Rectal smooth muscle tissue (tissue), 1 donor: ENCODE results near the gene MYL1.

Experiments used
- H3K27ac ChIP-seq: one replicate; pipeline ENCODE4 v1.7.0; 2013; ENCODE audit warnings: low read depth, low read length, inconsistent platforms
- H3K27me3 ChIP-seq: one replicate; pipeline ENCODE4 v1.7.0; 2013; ENCODE audit warnings: low read length; ENCODE audit not compliant: control insufficient read depth, insufficient read depth
- H3K36me3 ChIP-seq: one replicate; pipeline ENCODE4 v1.7.0; 2013; ENCODE audit warnings: low read length; ENCODE audit not compliant: control insufficient read depth, insufficient read depth
- H3K4me1 ChIP-seq: one replicate; pipeline ENCODE4 v1.7.0; 2013; ENCODE audit warnings: low read length; ENCODE audit not compliant: control insufficient read depth, insufficient read depth
- H3K4me3 ChIP-seq: one replicate; pipeline ENCODE4 v1.7.0; 2013; ENCODE audit warnings: low read length
- H3K9ac ChIP-seq: one replicate; pipeline ENCODE4 v1.7.0; 2013; ENCODE audit warnings: low read length

MYL1 gene

GRCh38 chr2:210315015-210315788, at the start of gene MYL1:
Gene MYL1, minus strand, starts transcription at chr2:210315174. Its CDS starts 132 bp downstream, at chr2:210315042.
- H3K4me1 ChIP-seq: no peaks in the 10 kb centered on the region
- H3K36me3 ChIP-seq: no peaks in the 10 kb centered on the region
- no peak within 1 kb of the TSS for H3K4me3 ChIP-seq
- no peak within 1 kb of the TSS for H3K9ac ChIP-seq
- no peak within 1 kb of the TSS for H3K27ac ChIP-seq
- no peaks in the 10 kb centered on the region for H3K27me3 ChIP-seq

DNA sequence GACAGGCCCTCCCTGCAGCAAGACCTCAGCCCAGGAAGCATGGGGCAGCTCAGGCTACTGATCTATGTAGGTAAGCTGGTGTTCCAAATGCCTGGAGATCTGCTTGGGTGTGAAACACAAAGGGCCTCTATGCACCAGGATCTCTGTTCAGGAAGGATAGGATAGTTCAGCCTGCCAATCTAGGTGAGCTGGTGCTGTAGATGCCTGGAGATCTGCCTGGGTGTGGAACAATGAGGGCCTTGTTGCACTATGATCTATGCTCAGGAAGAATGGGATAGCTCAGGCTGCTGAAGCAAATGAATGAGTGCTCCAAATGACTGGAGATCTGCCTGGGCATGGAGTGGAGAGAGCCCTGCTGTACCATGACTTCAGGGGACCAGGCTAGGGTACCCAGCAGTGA, 48.9 kb upstream of the MYL1 start:
- no peak overlapping the region for H3K4me3 ChIP-seq
- no peaks in the 10 kb centered on the region for H3K27me3 ChIP-seq
- no peak overlapping the region for H3K9ac ChIP-seq
- no peaks in the 10 kb centered on the region for H3K36me3 ChIP-seq
- H3K4me1 ChIP-seq: no peaks in the 10 kb centered on the region
- no peak overlapping the region for H3K27ac ChIP-seq

DNA sequence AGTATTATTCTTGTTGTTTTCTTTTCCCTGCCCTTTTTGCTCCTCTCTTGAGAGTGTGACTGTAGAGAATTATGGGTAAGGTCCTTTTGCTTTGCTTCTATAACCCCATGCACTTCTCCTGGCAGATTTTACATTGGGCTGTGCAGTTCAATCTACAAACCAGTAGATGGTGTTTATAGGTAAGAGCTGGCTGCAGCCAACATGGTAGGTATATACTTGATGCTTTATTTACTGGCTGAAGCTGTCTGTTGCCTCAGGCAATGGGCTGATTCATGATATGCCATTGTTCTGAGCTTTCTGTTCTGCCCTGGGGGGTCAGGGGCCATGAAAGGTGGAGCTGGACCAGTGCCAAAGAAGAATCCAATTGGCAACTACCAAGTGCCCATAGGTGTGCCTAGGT, 48.3 kb upstream of the MYL1 start:
- Histone ChIP-seq H3K27me3 (no peaks in the 10 kb centered on the region), H3K27ac (no peak overlapping the region), H3K9ac (no peak overlapping the region), H3K4me3 (no peak overlapping the region), H3K36me3 (no peaks in the 10 kb centered on the region), H3K4me1 (no peaks in the 10 kb centered on the region)

DNA sequence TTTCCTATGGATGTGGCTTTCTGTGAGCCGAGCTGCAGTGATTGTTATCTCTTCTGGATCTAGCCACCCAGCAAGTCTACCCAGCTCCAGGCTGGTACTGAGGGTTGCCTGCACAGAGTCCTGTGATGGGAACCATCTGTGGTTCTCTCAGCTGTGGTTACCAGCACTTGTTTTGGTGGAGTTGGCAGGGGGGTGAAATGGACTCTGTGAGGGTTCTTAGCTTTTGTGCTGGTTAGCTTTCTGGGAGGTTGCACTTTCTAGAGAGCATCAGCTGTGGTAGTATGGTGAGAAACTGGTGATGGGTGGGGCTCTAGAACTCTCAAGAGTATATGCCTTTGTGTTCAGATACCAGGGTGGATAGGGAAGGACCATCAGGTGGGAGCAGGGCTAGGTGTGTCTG, 45.4 kb upstream of the MYL1 start:
- Histone ChIP-seq H3K4me3 (no peak overlapping the region), H3K27me3 (no peaks in the 10 kb centered on the region), H3K9ac (no peak overlapping the region), H3K4me1 (no peaks in the 10 kb centered on the region), H3K27ac (no peak overlapping the region), H3K36me3 (no peaks in the 10 kb centered on the region)

- no peak overlapping the region for H3K9ac ChIP-seq
- H3K27me3 ChIP-seq: no peaks in the 10 kb centered on the region
- no peak overlapping the region for H3K27ac ChIP-seq
- no peak overlapping the region for H3K4me3 ChIP-seq
- no peaks in the 10 kb centered on the region for H3K4me1 ChIP-seq
- H3K36me3 ChIP-seq: no peaks in the 10 kb centered on the region
These were observed 42.0 kb upstream of the MYL1 start for GRCh38 chr2:210356944-210357343.

GRCh38 chr2:210337159-210337558, 22.2 kb upstream of the MYL1 start:
- Histone ChIP-seq H3K4me3 (no peak overlapping the region), H3K36me3 (no peaks in the 10 kb centered on the region), H3K9ac (no peak overlapping the region), H3K27me3 (no peaks in the 10 kb centered on the region), H3K27ac (no peak overlapping the region), H3K4me1 (no peaks in the 10 kb centered on the region)

- H3K9ac ChIP-seq: no peak overlapping the region
- H3K27me3 ChIP-seq: no peaks in the 10 kb centered on the region
- H3K4me1 ChIP-seq: no peaks in the 10 kb centered on the region
- no peak overlapping the region for H3K27ac ChIP-seq
- no peaks in the 10 kb centered on the region for H3K36me3 ChIP-seq
- no peak overlapping the region for H3K4me3 ChIP-seq
These were observed 9.9 kb upstream of the MYL1 start for GRCh38 chr2:210324906-210325305.

DNA sequence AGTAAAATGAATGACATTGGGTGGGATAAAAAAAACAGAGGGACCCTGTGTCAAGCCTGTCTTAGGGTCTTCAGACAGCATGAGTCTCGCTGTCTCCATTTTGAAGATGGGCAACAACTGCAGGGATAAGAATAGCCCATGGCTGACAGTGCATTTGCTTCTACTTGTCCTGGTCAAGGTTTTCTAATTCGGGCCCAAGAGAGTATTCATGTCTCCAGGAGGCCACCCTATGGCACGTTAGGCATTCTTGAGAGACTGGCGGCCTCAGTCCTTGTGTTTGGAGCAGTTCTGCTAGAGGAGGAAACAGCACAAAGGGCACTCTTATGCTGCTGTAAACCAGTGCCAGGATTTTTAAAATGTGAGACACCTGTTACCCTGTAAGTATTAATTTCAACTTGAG, 9.5 kb upstream of the MYL1 start:
- H3K4me3 ChIP-seq: no peak overlapping the region

DNA sequence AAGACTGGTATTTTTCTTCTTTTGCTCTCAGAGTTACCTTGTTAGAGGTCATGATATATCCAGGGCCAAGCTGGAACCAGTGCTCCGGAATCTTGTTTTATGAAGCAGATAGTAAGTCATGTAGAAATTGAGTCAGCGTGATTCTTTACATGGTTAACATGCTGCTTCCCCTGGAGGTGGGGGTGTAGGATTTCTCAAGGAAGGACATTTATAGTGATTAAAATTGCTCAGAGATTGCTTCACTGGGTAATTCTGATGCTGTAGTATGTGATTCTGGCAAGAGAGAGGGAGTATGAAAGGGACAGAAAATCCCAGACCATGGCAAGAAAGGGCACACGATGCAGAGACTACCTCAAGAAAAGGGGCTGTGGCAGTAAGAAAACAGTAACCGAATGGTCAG, 8.0 kb upstream of the MYL1 start:
- Histone ChIP-seq H3K9ac (no peak overlapping the region), H3K4me3 (no peak overlapping the region), H3K27me3 (no peaks in the 10 kb centered on the region), H3K27ac (no peak overlapping the region), H3K36me3 (no peaks in the 10 kb centered on the region), H3K4me1 (no peaks in the 10 kb centered on the region)

More for the DNA sequence above, 9.5 kb upstream of the MYL1 start:
- no peaks in the 10 kb centered on the region for H3K27me3 ChIP-seq
- H3K36me3 ChIP-seq: no peaks in the 10 kb centered on the region
- H3K9ac ChIP-seq: no peak overlapping the region
- no peaks in the 10 kb centered on the region for H3K4me1 ChIP-seq
- no peak overlapping the region for H3K27ac ChIP-seq

GRCh38 chr2:210318891-210319290, 3.9 kb upstream of the MYL1 start:
- no peak overlapping the region for H3K27ac ChIP-seq
- H3K4me1 ChIP-seq: no peaks in the 10 kb centered on the region
- no peak overlapping the region for H3K9ac ChIP-seq
- H3K27me3 ChIP-seq: no peaks in the 10 kb centered on the region
- H3K36me3 ChIP-seq: no peaks in the 10 kb centered on the region
- H3K4me3 ChIP-seq: no peak overlapping the region

DNA sequence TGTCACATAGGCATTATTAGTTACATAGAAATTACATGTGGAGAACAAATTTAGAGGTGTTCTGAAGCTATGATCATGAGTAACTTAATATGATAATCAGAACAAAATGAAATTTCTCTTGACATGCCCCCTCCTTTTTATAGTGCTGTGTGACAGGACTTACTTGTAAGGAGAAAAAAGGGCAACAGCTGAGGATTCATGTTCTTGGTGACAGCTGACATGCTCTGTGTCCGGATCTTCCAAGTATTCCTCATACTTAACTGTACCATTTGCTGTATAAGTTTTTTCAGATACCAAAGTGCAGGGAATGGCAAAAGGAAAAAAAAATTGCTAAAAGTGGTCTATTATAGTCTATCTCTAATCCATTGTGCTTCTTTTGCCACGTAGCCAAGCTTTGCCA, 3.5 kb upstream of the MYL1 start:
- no peak overlapping the region for H3K9ac ChIP-seq
- H3K36me3 ChIP-seq: no peaks in the 10 kb centered on the region
- no peaks in the 10 kb centered on the region for H3K4me1 ChIP-seq
- H3K4me3 ChIP-seq: no peak overlapping the region
- H3K27me3 ChIP-seq: no peaks in the 10 kb centered on the region
- no peak overlapping the region for H3K27ac ChIP-seq

DNA sequence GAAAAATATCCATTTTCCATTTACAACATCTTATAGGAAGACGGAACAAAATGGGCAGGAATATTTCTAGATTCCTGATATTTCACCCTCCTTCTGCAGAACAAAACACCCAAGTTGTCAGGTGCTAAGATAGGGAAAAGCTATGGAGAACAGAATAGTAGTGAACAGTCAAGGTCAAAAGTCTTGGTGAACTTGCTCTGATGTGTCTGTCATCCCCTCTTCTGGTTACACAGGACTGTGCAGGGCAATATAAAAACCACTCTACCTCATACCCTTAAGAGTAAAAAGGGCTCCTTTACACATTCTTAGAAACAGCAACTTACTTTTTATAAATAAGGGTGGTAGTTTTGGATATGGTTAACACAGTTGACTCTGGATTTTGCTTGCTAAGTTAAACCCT, 4.4 kb downstream of the MYL1 start:
- Histone ChIP-seq H3K4me3 (no peak overlapping the region), H3K27me3 (no peaks in the 10 kb centered on the region), H3K36me3 (no peaks in the 10 kb centered on the region), H3K9ac (no peak overlapping the region), H3K27ac (no peak overlapping the region), H3K4me1 (no peaks in the 10 kb centered on the region)

- no peaks in the 10 kb centered on the region for H3K4me1 ChIP-seq
- no peak overlapping the region for H3K9ac ChIP-seq
- H3K4me3 ChIP-seq: no peak overlapping the region
- H3K27me3 ChIP-seq: no peaks in the 10 kb centered on the region
- H3K36me3 ChIP-seq: no peaks in the 10 kb centered on the region
- H3K27ac ChIP-seq: no peak overlapping the region
These were observed 5.3 kb downstream of the MYL1 start for GRCh38 chr2:210309548-210310233.
